ENCODE measurements around the gene FOXF1.

GRCh38 chr16:86554599-86554916 lies 44.2 kb downstream of the FOXF1 start:
- TF ChIP-seq CTCF (IDR thresholded peaks at IDR 0.05; ENCODE audit: low read length) (no peak), EZH2 (optimal IDR thresholded peaks at IDR 0.05; ENCODE audit: low read depth, low read length) (no peak)

All from MM.1S (cell line).